ENCODE measurements around the gene RPL35A. TPM values are rescaled to one million over a fixed set of nuclear protein-coding genes. Genes with fewer than 3 reads are reported as not detected.
A peak's percentile ranks its signal among the peaks of the same experiment; 100 is the strongest.
"Not testable (repeated sequence)": the region's sequence is repeated elsewhere in the genome, so short reads cannot be mapped to it uniquely, and the experiment has no call there.

The RPL35A gene
- total RNA-seq, 1 experiment from 2014 or later: 1,880 TPM

GRCh38 chr3:197926418-197926817 lies 23.6 kb upstream of the RPL35A start:
- H3K27ac ChIP-seq: no peak overlapping the region
- ChIA-PET CTCF (interaction anchor here (0.6 kb wide), 1 partner anchor 162 kb away, joined by 3 read pairs; no protein-coding TSS in a partner anchor), POLR2A (ENCODE audit: unreplicated experiment) (no interaction called here)
- H4K20me1 ChIP-seq (ENCODE audit: insufficient read depth): no peaks in the 10 kb centered on the region
- TF ChIP-seq EZH2 (IDR thresholded peaks at IDR 0.05; ENCODE audit: low read depth): no peak
- TF ChIP-seq CTCF (conservative IDR thresholded peaks at IDR 0.05): peak; percentile 52
- intact Hi-C loops (cut with micrococcal nuclease; ENCODE audit: unreplicated experiment): no loop called here
- no peaks in the 10 kb centered on the region for H3K27me3 ChIP-seq (ENCODE audit: insufficient read depth, low read depth)
- H3K4me2 ChIP-seq: no peak overlapping the region
- no peak overlapping the region for H3K4me3 ChIP-seq
- no TSS peak for BruUV-seq (replicated peaks)
- no peaks in the 10 kb centered on the region for H3K9me3 ChIP-seq (ENCODE audit: insufficient read depth, low read depth)
- no peak overlapping the region for H2AFZ ChIP-seq
- no peaks in the 10 kb centered on the region for H3F3A ChIP-seq (ENCODE audit: insufficient read depth, low read depth)
- DNase-seq: no peak
- no peaks in the 10 kb centered on the region for H3K4me1 ChIP-seq (replicated peaks; ENCODE audit: insufficient read depth)
- H3K79me2 ChIP-seq (ENCODE audit: low read depth): no peaks in the 10 kb centered on the region
- no peaks in the 10 kb centered on the region for H3K9me2 ChIP-seq (ENCODE audit: insufficient read depth)
- no peaks in the 10 kb centered on the region for H3K36me3 ChIP-seq (ENCODE audit: low read depth)

GRCh38 chr3:197927578-197927977 lies 22.4 kb upstream of the RPL35A start:
- CTCF ChIA-PET; POLR2A ChIA-PET (ENCODE audit: unreplicated experiment); BruUV-seq (replicated peaks); H3K4me3 ChIP-seq; H3K27me3 ChIP-seq (ENCODE audit: insufficient read depth, low read depth); H3K27ac ChIP-seq; H4K20me1 ChIP-seq (ENCODE audit: insufficient read depth); H3F3A ChIP-seq (ENCODE audit: insufficient read depth, low read depth); H3K79me2 ChIP-seq (ENCODE audit: low read depth); intact Hi-C loops (cut with micrococcal nuclease; ENCODE audit: unreplicated experiment); H3K4me2 ChIP-seq; H2AFZ ChIP-seq; H3K9me3 ChIP-seq (ENCODE audit: insufficient read depth, low read depth); H3K36me3 ChIP-seq (ENCODE audit: low read depth); H3K4me1 ChIP-seq (replicated peaks; ENCODE audit: insufficient read depth); DNase-seq; H3K9me2 ChIP-seq (ENCODE audit: insufficient read depth): not testable (repeated sequence)

- no peak for TF ChIP-seq CTCF (conservative IDR thresholded peaks at IDR 0.05)
- no peak for TF ChIP-seq EZH2 (IDR thresholded peaks at IDR 0.05; ENCODE audit: low read depth)
- Histone ChIP-seq H2AFZ (no peak overlapping the region), H3K27ac (no peak overlapping the region), H3F3A (ENCODE audit: insufficient read depth, low read depth) (peaks cover 7% of the 10 kb centered on the region; the same call in 1 of the 2 replicates), H3K9me2 (ENCODE audit: insufficient read depth) (no peaks in the 10 kb centered on the region), H3K4me3 (no peak overlapping the region), H3K79me2 (ENCODE audit: low read depth) (no peaks in the 10 kb centered on the region), H3K4me1 (replicated peaks; ENCODE audit: insufficient read depth) (no peaks in the 10 kb centered on the region), H3K36me3 (ENCODE audit: low read depth) (no peaks in the 10 kb centered on the region), H4K20me1 (ENCODE audit: insufficient read depth) (no peaks in the 10 kb centered on the region), H3K9me3 (ENCODE audit: insufficient read depth, low read depth) (no peaks in the 10 kb centered on the region), H3K4me2 (no peak overlapping the region), H3K27me3 (ENCODE audit: insufficient read depth, low read depth) (no peaks in the 10 kb centered on the region)
- intact Hi-C loops (cut with micrococcal nuclease; ENCODE audit: unreplicated experiment): no loop called here
- BruUV-seq (replicated peaks): no TSS peak
- POLR2A ChIA-PET (ENCODE audit: unreplicated experiment): no interaction called here
- DNase-seq: no peak
- CTCF ChIA-PET: no interaction called here
Measured at GRCh38 chr3:197936819-197937384, 13.1 kb upstream of the RPL35A start.

- no peak overlapping the region for H3K4me3 ChIP-seq
- H2AFZ ChIP-seq: no peak overlapping the region
- no peaks in the 10 kb centered on the region for H3K27me3 ChIP-seq (ENCODE audit: insufficient read depth, low read depth)
- no peak overlapping the region for H3K27ac ChIP-seq
- H3K4me1 ChIP-seq (replicated peaks; ENCODE audit: insufficient read depth): no peaks in the 10 kb centered on the region
- ChIA-PET CTCF (no interaction called here), POLR2A (ENCODE audit: unreplicated experiment) (no interaction called here)
- H3K9me3 ChIP-seq (ENCODE audit: insufficient read depth, low read depth): no peaks in the 10 kb centered on the region
- no peak for TF ChIP-seq EZH2 (IDR thresholded peaks at IDR 0.05; ENCODE audit: low read depth)
- no peak for TF ChIP-seq CTCF (conservative IDR thresholded peaks at IDR 0.05)
- H3K9me2 ChIP-seq (ENCODE audit: insufficient read depth): no peaks in the 10 kb centered on the region
- H3K79me2 ChIP-seq (ENCODE audit: low read depth): no peaks in the 10 kb centered on the region
- no peak for DNase-seq
- H3K36me3 ChIP-seq (ENCODE audit: low read depth): no peaks in the 10 kb centered on the region
- H3K4me2 ChIP-seq: no peak overlapping the region
- H4K20me1 ChIP-seq (ENCODE audit: insufficient read depth): no peaks in the 10 kb centered on the region
- no TSS peak for BruUV-seq (replicated peaks)
- H3F3A ChIP-seq (ENCODE audit: insufficient read depth, low read depth): peaks cover 9% of the 10 kb centered on the region
- intact Hi-C loops (cut with micrococcal nuclease; ENCODE audit: unreplicated experiment): no loop called here
Measured at GRCh38 chr3:197940745-197941384, 9.1 kb upstream of the RPL35A start.
